GM19395 (cell line): ENCODE data around the gene DOCK1.

Experiments used
- ATAC-seq: cut with Tn5 transposase; IDR thresholded peaks from one replicate; pipeline ENCODE4 v1.9.1; 2021; ENCODE audit warnings: mild to moderate bottlenecking, moderate library complexity; ENCODE audit not compliant: unreplicated experiment

DOCK1 gene

DNA sequence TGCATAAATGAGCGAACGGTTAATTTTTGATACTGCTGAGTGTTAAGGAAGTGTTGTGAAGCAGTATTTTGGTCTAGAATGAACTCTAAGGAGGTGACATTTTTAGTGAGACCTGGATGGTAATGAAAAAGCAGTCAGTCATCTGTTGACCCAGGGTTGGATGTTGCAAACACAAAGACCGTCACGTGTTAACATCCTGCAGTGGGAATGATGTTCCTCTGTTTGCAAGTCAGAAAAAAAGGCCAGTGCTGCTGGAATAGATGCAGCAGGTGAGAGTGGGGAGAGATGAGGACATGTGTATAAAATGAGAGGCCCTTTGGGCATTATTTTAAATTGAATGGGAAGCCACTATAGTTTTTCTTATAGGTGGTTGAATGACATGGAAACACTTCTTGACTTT is 251.9 kb downstream of the DOCK1 start:
- no peak for ATAC-seq

DNA sequence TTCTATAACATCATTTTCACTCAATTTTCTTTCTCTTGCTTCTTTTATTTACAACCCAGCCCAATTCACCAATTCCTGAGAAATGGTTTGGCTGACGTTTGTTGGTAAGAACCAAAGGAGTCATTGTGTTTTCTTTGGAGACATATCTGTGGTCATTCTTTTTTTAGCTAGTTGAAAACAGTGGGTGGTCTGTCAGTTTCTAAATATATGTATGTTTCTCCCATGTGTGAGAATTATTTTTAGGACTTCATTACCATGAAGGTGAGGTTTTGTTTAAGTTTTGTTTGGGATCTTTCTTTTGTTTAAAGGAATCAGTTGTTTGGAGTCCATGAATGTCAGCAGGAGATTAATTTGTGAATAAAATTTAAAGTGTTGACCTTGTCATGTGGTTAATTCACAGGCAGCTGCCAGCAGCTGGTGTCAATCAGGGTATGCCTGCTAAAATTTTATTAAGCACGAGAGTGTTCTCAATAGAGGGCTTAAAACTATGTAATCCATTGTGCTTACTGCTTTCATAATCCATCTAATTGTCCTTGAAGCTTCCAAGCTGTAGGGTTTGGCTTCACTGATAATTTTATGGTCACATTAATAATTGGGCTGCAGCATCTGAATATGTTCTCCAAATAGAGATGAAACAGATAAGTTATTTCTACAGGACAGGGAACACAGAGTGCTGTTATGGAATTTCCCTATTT is 252.4 kb downstream of the DOCK1 start:
- no peak for ATAC-seq

DNA sequence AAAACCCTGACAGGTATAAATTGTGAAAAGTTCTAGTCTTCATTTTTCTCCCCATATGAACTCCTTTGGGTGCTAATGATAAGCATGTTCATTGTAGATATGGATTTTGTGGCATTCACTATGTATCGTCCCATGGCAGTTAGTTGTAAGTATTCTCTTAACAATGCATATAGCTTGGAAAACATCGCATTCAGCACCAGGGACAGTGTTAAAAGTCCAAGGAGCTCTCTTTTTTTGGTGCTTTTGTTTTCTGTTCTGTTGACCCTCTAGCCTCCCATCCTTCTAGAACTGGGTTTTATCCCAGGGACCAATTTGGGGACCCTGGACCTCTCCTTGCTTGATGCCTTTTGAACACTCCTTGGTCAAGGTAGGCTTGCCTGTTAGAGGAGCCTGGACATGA is 253.4 kb downstream of the DOCK1 start:
- ATAC-seq = no peak

DNA sequence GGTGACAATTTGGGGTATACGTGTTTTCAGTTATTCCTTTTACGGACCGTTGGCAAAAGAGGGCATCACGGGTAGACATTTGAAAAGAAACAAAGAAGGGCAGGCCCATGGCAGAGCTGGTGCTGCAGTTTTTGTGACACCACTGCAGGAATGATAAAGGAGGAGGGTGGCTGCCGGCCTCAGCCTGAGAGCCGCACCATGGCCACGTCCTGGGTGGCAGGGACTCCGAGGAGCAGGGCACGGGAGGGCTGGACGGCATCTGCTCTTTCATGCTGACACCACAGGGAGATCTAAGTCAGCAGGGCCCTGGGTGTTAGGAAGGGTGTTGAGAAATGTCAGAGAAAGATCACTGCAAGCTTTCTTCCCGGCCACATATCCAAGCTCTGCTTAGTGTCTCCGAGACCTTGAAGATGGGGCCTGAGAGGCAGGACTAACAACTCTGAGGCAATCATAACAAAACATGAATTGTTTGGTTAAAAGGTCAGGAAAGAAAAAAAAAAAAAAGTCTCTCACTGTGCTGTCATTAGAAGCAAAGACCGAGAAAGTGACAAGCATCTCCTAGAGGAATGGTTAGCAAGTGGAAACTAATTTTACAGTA is 254.5 kb downstream of the DOCK1 start:
- no peak for ATAC-seq

DNA sequence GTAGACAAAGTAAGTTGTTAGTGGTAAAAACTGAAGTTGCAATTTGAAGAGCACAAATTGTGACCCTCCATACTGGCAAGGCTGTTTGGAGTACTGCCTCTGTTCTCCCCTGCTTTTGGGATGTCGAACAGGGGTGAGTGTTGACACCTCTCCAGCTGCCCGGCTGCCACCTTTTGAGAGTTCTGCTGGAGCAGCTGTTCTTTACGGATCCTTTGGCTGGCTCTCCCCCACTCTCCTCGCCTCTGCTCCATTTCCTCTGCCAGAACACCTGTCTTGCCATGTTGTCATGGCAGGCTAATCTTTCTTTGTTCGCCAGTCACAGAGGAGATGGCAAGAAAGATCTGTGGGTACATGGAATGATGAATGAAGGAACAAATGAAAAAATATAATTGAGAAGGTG is 256.3 kb downstream of the DOCK1 start:
- ATAC-seq = no peak

DNA sequence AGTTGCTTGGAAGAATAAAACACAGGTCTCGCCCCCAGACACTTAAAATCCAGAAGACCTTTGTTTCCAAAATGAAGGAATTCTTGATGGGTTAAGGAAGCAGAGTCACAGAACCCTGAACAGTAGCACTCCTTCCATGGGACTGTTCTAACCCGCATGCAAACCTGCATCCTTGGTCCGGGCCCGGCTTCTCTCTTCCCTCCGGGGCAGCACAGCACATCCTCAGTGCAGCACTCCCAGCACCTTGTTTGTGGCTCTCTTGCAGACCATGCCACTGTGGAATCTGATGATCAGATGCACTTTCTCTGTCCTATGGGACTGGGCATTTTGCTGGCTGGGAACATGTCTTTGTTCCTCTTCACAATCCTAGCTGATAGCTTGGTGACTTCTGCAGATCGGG is 257.6 kb downstream of the DOCK1 start:
- ATAC-seq = no peak

DNA sequence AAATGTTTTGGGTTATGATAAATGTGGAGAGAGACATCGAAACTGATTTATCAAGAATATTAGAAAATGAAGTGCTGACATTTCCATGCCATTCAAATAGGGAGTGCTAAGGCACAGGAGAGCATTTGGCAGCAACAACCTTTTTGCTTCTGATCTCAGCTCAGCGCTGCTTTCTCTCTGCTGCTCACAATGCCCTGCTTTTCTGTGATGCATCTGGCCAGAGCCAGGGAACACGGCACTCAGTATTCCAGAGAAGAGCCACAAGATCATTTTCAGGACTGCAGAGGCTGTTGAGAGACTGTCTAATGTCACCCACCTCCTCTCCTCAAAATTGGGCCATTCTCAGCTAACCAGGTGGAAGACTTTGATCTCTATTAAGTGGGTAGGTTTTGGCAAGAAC is 263.0 kb downstream of the DOCK1 start:
- ATAC-seq = no peak

DNA sequence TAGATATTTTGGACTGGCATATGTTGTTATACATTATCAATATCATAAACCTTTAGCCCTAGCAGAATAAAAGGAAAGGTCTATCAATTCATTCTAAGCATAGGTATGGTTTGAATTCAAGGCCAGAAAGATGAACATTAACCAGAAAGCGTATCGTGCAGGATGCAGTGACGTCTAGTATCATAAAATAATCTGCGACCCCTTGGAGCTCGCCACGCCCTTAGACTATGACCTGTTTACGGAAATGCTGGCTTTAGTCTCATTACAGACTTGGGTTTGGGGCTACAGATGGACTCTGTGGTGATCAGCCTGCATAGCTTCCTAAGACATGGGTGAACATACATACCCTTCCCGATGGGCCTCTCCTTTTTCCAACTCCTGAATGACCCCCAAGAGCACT is 269.6 kb downstream of the DOCK1 start:
- no peak for ATAC-seq

DNA sequence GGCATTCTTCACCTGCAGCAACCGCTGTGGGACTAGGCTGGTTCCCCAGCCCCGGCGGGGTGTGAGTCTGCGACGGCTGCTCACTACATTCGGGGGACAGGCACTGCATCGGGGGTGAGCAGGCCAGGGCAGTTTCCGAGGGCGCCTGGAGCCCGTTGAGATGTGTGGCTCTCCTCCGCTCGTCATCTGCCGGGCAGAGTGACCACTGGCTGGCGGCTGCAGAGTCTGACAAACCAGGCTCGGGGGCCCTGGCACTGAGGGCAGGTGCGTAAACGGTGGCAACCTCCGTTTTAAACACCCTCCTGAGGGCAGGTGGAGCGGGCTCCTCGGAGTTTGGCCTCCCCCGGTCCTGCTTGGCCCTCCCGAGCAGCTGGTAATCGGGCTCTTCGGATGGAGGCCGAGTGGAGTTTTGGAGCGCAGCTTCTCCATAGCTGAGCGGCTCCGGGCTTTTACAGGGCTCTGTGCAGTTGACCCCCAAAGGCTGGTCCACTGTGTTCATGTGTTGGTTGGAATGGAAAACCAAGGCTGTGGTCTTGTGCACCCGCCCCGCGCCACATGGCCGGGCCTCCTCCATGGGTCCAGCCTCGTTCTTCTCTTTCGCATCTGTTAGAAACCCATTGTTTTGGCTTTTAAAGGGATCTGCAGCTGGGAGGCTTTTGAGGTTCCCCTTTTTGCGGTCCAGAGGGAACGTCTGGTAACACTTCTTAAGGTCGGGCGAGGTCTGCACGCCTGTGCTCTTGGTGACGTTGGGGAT is 270.3 kb downstream of the DOCK1 start:
- no peak for ATAC-seq

DNA sequence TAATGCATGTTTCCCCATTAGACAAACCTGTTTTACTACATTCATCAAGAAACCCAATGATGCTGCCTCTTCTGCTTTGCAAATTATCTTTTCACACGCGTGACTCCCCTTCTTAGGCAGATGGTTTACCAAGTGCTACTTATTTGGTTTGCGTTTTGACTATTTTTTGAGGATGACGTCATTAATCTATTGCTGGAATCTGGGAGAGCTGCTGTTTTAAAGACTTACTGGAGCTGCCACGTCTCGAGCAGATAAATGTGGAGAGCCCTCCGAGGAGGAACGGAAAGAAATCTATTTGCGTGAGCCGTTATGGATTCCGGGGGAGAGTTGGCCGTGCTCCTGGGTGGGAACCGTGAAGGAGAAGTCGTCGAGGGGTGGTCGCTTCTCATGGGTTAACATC is 271.4 kb downstream of the DOCK1 start:
- ATAC-seq = no peak

DNA sequence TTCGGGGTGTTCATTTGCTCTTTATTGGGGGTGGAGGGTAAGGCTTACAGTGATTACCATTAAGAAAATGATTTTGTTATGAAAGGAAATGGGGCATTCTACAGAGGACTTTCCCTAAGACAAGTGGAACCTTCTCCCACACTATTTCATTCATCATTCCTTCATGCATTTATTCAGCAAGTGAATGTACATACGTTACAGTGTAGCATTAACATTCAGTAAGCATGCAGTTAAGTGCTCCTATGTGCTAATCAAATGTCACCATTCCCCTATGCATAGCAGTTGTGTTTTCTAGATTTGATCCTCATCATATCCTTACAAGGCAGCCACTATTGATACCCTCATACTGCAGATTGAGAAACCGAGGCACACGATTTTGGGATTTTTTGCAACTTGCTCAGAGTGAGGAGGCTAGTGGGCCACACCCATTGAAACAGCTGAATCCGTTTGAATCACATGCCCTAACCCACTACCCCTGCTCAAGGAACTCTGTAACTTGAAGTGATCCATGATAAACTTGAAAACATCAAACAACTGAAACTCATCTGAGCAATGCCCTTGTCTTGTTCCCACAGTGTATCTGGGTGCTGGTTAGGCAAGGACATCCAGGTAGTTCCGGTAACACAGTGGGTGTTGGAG is 274.5 kb downstream of the DOCK1 start:
- ATAC-seq = no peak

DNA sequence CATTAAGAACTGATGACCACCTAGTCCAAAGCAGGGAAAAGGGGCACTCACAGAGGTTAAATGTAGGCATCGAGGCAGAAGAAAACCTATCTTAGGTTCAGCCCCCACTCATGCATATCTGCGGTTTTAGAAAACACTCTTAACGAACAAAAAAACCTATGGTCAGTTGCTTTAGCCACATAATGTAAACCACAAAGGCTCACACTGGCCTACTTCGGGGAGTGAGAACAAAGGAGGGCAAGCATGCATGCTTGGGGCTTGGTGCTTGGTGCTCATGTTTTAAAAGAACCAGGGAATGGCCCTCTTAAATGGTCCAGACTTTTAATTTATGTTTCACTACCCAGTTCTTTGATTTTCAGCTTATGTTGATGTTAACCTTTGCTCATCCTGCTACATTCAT is 276.9 kb downstream of the DOCK1 start:
- ATAC-seq = no peak

DNA sequence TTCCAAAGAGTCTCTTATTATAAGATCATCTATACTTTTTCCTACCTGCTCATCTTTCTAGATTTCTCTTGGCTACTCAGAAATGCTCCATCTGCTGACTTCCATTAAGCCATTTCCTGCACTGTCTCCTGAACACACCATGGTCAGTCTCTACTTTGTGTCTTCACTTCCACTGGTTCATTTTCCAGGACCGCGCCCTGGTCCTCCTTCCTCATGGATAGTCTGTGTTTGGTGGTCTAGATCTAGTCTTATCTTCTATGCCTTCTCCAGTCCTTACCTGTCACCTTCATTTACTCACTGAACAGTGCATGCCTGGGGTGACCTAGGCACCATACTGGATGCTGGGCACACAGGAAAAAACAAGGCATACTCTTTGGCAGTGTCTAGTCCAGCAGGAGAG is 279.4 kb downstream of the DOCK1 start:
- no peak for ATAC-seq

DNA sequence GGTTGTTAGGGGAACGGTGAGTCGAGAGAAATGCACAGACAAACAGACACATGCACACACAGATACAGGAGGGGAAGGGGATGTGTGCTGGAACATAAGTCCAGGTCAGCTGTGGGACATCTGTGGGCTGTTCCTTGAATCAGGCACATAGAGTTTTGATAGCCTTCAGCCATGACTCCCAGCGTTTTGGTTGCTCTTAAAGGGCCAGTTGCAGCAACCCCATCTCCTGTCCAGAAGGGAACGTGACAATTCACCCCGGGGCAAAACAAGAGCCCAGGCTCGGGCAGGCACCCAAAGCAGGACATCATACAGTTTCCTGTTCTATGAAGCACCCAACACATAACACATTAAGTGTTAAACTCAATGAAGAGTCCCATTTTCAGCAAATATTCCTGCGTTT is 281.6 kb downstream of the DOCK1 start:
- ATAC-seq = no peak

DNA sequence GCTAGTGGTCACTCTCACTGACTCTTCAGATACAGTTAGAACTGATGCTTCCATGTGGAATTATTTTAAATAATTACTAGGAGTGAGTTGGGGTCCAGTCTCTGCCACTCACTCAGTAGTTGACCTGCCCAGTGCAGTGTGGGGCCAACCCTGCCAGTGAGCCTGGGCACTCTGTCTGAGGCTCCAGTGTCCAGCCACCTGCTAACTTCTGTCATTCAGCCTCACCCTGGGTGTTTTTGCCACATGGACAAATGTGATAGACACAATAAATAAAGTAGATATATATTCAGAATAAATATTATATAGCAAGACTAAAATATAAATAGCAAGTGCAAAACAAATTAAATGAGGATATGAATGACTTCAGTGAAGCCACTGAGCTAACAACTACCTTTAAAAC is 284.0 kb downstream of the DOCK1 start:
- no peak for ATAC-seq

DNA sequence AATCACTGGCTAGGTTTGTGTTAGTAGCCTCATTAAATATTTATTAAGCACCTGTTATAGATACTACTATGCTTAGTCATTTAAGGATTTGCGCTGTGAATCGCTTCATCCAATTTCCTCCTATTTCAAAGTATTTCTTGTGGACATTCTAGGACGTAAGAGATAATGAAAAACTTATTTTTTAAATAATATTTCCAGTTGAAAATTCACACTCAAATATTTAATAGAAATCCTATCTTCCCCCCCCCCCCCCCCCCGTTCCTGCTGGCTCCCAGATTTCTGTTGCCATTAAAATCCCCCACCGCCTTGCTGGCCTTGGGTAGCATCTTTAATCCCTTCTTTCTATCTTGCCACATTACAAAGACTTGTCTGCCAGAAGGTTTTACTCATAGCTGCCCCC is 285.2 kb downstream of the DOCK1 start:
- ATAC-seq = no peak

DNA sequence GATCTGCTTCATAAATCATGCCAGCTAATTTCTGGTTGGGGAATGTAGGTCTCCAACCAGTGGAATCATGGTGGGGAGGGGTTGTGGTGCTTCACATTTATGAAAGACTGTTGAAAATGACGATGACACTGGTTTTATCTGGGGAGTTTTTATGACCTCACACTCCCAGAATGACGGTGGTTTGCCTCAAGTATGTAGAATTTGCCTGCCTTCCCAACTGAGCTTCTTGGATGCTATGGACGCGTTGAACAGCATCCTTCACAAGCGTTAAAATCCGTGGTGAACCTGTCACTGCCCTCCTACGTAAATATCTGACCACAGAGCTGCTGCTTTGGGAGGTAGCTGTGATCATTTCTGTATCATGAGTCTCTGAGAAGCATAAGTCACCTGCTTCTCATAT is 287.9 kb downstream of the DOCK1 start:
- ATAC-seq = no peak

DNA sequence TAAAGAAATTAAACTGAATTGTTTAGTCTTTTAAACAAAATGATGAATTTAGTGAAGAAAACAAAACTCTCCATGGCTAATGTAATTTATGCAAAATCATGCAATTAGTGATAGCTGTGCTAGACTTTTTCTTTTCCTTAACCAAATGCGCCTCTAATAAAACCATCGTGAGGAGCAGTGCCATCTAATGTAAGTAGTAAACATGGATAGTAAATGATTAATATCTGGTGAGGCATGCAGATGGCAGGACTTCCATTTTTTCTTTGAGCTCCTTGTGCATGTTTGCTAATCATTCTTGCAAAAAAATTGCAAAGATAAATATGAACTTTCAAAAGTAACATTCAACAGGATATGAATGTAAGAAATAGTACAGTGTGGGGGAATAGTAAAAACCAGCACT is 288.9 kb downstream of the DOCK1 start:
- ATAC-seq = no peak

DNA sequence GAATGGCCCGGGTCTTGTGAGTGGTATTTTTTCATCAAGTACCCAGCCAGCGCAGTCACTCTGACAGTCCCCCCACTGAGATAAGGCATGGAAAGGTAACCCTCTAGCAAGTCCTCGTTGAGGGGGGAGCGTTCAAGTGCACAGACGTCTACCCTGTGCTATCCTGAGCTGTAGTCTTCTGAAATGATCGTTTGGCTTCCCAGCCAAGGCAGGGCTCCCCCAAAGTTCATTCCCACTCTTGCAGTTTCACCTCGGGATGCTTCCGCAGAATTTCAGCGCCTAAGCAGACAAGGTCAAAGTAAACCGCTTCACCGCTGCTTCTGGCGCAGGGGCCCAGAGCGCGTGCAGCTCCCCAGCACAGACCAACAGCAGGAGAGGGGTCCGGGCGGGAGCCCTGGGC is 289.4 kb downstream of the DOCK1 start:
- no peak for ATAC-seq

DNA sequence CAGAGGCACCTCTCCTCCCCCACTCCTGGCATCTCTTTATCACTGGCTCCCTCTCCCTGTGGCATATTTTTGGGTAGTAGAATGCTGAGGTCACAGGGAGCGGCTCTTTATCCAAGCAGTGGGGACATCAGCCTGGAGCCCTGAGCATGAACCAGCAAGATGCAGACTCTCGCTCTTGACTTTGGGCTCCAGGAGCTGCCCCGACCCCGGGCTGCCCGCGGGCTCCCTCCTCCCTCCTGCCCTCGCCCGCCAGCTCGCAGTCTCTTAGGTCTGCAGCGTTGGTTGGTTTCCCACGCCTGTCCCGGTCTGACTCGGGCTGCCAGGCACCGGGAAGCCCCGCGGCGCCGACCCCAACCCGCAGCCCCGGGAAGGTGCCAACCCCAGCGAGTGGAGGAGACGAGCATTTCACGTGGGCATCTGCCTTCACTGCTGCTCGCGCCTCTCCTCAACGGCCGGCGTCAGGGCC is 289.8 kb downstream of the DOCK1 start:
- no peak for ATAC-seq

DNA sequence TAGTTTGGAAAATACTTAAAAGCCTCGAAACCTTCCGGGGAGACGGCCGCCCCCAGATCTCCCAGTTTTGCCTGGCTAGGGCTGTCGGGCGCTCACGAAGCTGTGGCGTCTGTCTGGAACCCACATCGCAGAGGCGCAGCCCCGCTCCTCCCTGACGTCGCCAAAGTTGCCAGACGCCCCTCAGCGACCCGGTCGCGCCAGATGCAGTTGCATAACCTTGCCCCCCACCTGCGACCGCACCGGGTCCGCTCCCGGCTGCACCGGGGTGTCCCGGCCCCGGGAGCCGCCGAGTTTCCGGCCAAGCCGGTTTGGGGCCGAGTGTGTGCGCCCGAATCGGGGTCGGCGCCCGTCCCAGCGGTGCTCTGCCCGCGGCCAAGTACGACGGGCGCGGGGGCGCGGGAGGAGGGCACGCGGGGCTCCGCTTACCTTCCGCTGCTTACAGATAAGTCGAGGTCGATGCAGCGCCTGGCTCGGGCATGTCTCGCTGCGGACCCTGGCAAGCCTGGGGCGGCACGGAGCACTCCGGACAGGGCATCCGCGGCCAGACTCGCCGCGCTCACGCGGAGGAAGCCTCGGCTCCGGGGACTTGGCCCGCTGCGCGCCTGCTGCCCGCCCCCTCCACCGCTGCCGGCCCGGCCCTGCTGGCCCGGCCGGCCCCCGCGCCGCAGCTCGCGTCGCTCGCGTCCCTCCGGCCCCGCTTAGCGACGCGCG is 290.5 kb downstream of the DOCK1 start:
- no peak for ATAC-seq
